Endodermal cell (in vitro differentiated cells): Measurements from ENCODE around the gene PTCRA. TPM values are rescaled to one million over a fixed set of nuclear protein-coding genes. Genes with fewer than 3 reads are reported as not detected.
A peak's percentile ranks its signal among the peaks of the same experiment; 100 is the strongest.

Source experiments
- DNase-seq: peaks from one replicate; pipeline ENCODE4 v3.0.0-alpha.2; 2017
- H3K27ac ChIP-seq: 2 replicates; pipeline ENCODE4 v1.5.1; 2013; ENCODE audit warnings: mild to moderate bottlenecking, low read depth, low read length, moderate library complexity
- H3K27me3 ChIP-seq: 2 replicates; pipeline ENCODE4 v1.6.1; 2013; ENCODE audit warnings: mild to moderate bottlenecking, low read length, moderate library complexity; ENCODE audit not compliant: insufficient read depth, control insufficient read depth, poor library complexity, severe bottlenecking
- H3K36me3 ChIP-seq: 2 replicates; pipeline ENCODE4 v1.7.0; 2013; ENCODE audit warnings: mild to moderate bottlenecking, low read length, moderate library complexity; ENCODE audit not compliant: control insufficient read depth, insufficient read depth
- H3K4me1 ChIP-seq: one replicate; pipeline ENCODE4 v1.7.0; 2013; ENCODE audit warnings: low read length; ENCODE audit not compliant: control insufficient read depth, insufficient read depth
- H3K4me3 ChIP-seq: 2 replicates; pipeline ENCODE4 v1.5.1; 2013; ENCODE audit warnings: mild to moderate bottlenecking, low read length, moderate library complexity
- H3K9ac ChIP-seq: 2 replicates; pipeline ENCODE4 v1.6.1; 2013; ENCODE audit warnings: mild to moderate bottlenecking, low read length, moderate library complexity; ENCODE audit not compliant: poor library complexity, severe bottlenecking; ENCODE audit errors: extremely low read depth
- H3K9me3 ChIP-seq: 2 replicates; pipeline ENCODE4 v1.6.1; 2013; ENCODE audit warnings: mild to moderate bottlenecking, low read length, moderate library complexity; ENCODE audit not compliant: control insufficient read depth
- H3K27ac Mint-ChIP-seq: 2 replicates; pipeline ENCODE4 v1.8.0; 2020; ENCODE audit warnings: mixed read lengths
- H3K27me3 Mint-ChIP-seq: 2 replicates; pipeline ENCODE4 v1.8.0; 2021; ENCODE audit warnings: mild to moderate bottlenecking, mixed read lengths; ENCODE audit not compliant: insufficient read depth
- H3K36me3 Mint-ChIP-seq: 2 replicates; pipeline ENCODE4 v1.8.0; 2020; ENCODE audit warnings: low read depth, mixed read lengths
- H3K4me1 Mint-ChIP-seq: 2 replicates; pipeline ENCODE4 v1.8.0; 2020; ENCODE audit warnings: mixed read lengths
- H3K4me3 Mint-ChIP-seq: 2 replicates; pipeline ENCODE4 v1.8.0; 2020; ENCODE audit warnings: mild to moderate bottlenecking, moderate library complexity, mixed read lengths
- H3K9me3 Mint-ChIP-seq: 2 replicates; pipeline ENCODE4 v1.8.0; 2020; ENCODE audit warnings: mild to moderate bottlenecking, mixed read lengths
- WGBS, 2 experiments: methylation state at CpG; one replicate each; pipeline versions ENCODE4 v1.1.5 to v1.1.7; 2013; ENCODE audit warnings: missing lambda C conversion rate in 2 of 2, mixed read lengths in 1 of 2; ENCODE audit not compliant: insufficient coverage in 1 of 2, insufficient read length in 1 of 2; 5-methylcytosine and 5-hydroxymethylcytosine counted together
- total RNA-seq, 2 donors: library from RNA; stranded (reverse); fragmentation: NEBNext Ultra II Directional in 1 of 2; extraction: Animal tissue kit (Norgen Biotek cat#: 25700) in 1 of 2; gene quantifications; 2 replicates in 1 of 2; 3 replicates in 1 of 2; pipeline ENCODE4 v1.2.1, GENCODE V29; 2021
- TF ChIP-seq, protein P1 (sequence below): fragments of 200-600 bp; sonication (generic); conservative IDR thresholded peaks from 2 replicates; pipeline ENCODE4 v1.5.0; 2021; ENCODE audit warnings: antibody characterized with exemption, mild to moderate bottlenecking

PTCRA gene
- total RNA-seq, 2 donors from 2014 or later, result not detected

DNA sequence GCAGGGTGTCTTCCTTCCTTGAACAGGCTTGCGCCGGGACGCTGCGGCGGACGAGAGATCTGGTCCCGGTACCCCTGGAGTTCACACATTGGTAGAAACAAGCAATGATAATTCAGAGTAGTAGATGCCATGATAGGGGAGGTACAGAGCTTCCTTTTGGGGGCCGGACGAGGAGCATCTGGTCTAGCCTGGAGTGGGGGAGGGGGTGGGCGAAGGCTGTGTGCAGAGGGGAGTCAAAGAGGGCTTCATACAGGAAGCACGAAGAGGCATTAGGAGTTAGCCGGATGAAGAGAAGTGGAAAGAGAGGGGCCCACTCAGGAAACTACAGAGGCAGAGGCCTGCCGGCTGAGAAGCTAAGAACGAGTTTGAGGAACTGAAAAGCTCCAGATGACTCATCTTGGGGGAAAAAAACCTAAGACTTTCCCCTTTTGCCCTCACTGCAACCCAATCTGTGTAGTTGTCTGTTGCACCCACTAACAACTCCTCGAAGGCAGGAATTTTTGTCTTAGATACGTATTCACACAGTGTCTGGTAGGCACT, 14.0 kb downstream of the PTCRA start:
- H3K27me3 Mint-ChIP-seq, result no peaks in the 10 kb centered on the region
- H3K36me3 Mint-ChIP-seq, result peaks cover 17% of the 10 kb centered on the region
- TF ChIP-seq, protein P1, sequence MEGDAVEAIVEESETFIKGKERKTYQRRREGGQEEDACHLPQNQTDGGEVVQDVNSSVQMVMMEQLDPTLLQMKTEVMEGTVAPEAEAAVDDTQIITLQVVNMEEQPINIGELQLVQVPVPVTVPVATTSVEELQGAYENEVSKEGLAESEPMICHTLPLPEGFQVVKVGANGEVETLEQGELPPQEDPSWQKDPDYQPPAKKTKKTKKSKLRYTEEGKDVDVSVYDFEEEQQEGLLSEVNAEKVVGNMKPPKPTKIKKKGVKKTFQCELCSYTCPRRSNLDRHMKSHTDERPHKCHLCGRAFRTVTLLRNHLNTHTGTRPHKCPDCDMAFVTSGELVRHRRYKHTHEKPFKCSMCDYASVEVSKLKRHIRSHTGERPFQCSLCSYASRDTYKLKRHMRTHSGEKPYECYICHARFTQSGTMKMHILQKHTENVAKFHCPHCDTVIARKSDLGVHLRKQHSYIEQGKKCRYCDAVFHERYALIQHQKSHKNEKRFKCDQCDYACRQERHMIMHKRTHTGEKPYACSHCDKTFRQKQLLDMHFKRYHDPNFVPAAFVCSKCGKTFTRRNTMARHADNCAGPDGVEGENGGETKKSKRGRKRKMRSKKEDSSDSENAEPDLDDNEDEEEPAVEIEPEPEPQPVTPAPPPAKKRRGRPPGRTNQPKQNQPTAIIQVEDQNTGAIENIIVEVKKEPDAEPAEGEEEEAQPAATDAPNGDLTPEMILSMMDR, result no peak
- peak overlapping the region; percentile 96 for H3K27ac Mint-ChIP-seq
- peaks cover 5% of the 10 kb centered on the region for H3K4me1 ChIP-seq
- peaks cover 19% of the 10 kb centered on the region for H3K36me3 ChIP-seq
- peak overlapping the region; percentile 95 for H3K27ac ChIP-seq
- peaks cover 25% of the 10 kb centered on the region for H3K4me1 Mint-ChIP-seq
- no peak for DNase-seq
- H3K9me3 ChIP-seq, result no peaks in the 10 kb centered on the region
- H3K4me3 Mint-ChIP-seq, result peak overlapping the region; percentile 97
- H3K27me3 ChIP-seq, result no peaks in the 10 kb centered on the region
- peak overlapping the region; percentile 91 for H3K4me3 ChIP-seq
- peak overlapping the region; percentile 66 for H3K9ac ChIP-seq
- H3K9me3 Mint-ChIP-seq, result no peaks in the 10 kb centered on the region
- 1 to 3% methylated on average over 9 to 16 of the region's 16 CpGs for WGBS, 2 experiments

DNA sequence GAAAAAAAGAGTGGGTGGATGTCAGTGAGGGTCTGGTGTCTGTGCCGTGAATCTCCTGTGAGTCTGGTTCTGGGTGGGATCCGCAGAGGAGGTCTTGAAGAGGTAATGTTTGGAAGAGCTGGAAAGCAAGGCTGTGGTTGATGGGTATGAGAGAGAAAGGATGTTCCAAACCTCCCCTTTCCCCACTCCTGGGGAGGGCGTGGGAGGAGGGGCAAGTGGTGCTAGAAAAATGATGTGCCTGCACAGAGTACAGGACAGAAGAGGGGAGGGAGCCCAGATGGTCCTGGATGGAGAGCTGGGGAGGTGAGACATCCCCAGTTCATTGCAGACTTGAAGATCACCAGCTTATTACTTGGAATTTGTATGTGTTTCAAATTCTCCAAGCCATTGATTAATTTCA, 16.6 kb downstream of the PTCRA start:
- no peak overlapping the region for H3K27ac ChIP-seq
- TF ChIP-seq, protein P1, result no peak
- Mint-ChIP-seq H3K36me3 (peaks cover 38% of the 10 kb centered on the region), H3K27me3 (no peaks in the 10 kb centered on the region), H3K27ac (no peak overlapping the region), H3K4me1 (peaks cover 25% of the 10 kb centered on the region), H3K4me3 (peak overlapping the region; percentile 3), H3K9me3 (no peaks in the 10 kb centered on the region)
- WGBS, 2 experiments, result 91% methylated on average over 2 of the region's 3 CpGs; no CpG with 5 or more reads in 1 of the 2 experiments
- no peak overlapping the region for H3K9ac ChIP-seq
- H3K4me1 ChIP-seq, result peaks cover 5% of the 10 kb centered on the region
- no peak for DNase-seq
- H3K9me3 ChIP-seq, result no peaks in the 10 kb centered on the region
- H3K36me3 ChIP-seq, result peaks cover 44% of the 10 kb centered on the region
- no peak overlapping the region for H3K4me3 ChIP-seq
- H3K27me3 ChIP-seq, result no peaks in the 10 kb centered on the region

DNA sequence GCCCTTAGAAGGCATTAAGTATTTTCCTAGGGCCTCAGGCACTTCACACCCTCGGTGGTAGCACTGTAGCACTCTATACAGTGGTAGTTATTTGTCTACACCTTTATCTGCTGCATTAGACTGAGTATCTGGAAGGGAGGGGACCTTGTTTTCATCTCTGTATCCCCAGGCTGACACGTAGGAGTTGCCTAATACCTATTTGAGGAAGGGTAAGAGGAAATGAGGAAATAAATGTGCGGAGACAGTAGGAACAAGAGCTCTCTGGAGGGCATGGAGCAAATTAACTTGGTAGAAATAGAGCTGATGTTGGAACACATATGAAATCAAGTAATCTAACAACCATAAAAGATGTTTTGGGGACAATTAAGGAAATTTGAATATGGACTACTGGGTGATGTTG, 17.4 kb downstream of the PTCRA start:
- Mint-ChIP-seq H3K27ac (no peak overlapping the region), H3K4me1 (peaks cover 25% of the 10 kb centered on the region)
- no peak overlapping the region for H3K9ac ChIP-seq

More for the DNA sequence above, 17.4 kb downstream of the PTCRA start:
- H3K4me3 Mint-ChIP-seq, result no peak overlapping the region
- no peaks in the 10 kb centered on the region for H3K27me3 ChIP-seq
- H3K27ac ChIP-seq, result no peak overlapping the region
- peaks cover 51% of the 10 kb centered on the region for H3K36me3 ChIP-seq
- H3K27me3 Mint-ChIP-seq, result no peaks in the 10 kb centered on the region
- H3K9me3 Mint-ChIP-seq, result no peaks in the 10 kb centered on the region
- 85 to 100% methylated on average over 2 to 3 of the region's 3 CpGs for WGBS, 2 experiments
- H3K4me3 ChIP-seq, result no peak overlapping the region
- no peaks in the 10 kb centered on the region for H3K9me3 ChIP-seq
- no peak for DNase-seq
- TF ChIP-seq, protein P1, result no peak
- peaks cover 46% of the 10 kb centered on the region for H3K36me3 Mint-ChIP-seq
- H3K4me1 ChIP-seq, result peaks cover 5% of the 10 kb centered on the region
